ENCODE results near the gene FGD6. TPM values are rescaled to one million over a fixed set of nuclear protein-coding genes. Genes with fewer than 3 reads are reported as not detected.
"Not testable (repeated sequence)": the region's sequence is repeated elsewhere in the genome, so short reads cannot be mapped to it uniquely, and the experiment has no call there.

Gene FGD6
- total RNA-seq, 1 experiment from 2014 or later, result 18.2 TPM

DNA sequence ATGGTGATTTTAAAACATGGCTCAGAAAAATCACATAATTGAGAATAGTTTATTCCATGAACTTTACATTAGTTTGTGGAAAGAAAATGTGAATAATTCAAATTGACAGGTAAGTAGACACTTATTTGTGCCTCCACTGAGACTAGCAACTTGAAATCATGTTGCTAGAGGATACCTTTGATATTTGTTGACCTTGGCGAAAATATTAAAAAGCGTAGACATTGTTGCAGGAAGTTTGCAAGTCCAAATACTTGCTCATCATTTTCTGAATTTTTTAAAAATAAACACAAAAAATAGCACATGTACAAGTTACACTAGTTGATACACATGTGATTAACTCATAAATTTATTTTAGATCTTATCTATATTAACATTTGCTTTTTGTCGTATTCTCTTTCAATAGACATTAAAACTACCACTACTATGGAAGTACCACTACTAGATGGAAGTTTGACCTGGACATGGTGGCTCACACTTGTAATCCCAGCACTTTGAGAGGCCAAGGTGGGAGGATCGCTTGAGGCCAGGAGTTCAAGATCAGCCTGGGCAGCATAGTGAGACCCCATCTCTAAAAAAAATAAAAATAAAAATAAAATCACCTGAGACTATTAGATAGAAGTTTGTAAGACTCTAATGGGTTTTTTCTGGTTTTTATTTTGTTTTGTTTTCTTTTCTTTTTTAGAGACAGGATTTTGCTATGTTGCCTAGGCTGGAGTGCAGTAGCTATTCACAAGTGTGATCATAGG is 24.7 kb upstream of the FGD6 start (continued):
- TF ChIP-seq, protein P1, sequence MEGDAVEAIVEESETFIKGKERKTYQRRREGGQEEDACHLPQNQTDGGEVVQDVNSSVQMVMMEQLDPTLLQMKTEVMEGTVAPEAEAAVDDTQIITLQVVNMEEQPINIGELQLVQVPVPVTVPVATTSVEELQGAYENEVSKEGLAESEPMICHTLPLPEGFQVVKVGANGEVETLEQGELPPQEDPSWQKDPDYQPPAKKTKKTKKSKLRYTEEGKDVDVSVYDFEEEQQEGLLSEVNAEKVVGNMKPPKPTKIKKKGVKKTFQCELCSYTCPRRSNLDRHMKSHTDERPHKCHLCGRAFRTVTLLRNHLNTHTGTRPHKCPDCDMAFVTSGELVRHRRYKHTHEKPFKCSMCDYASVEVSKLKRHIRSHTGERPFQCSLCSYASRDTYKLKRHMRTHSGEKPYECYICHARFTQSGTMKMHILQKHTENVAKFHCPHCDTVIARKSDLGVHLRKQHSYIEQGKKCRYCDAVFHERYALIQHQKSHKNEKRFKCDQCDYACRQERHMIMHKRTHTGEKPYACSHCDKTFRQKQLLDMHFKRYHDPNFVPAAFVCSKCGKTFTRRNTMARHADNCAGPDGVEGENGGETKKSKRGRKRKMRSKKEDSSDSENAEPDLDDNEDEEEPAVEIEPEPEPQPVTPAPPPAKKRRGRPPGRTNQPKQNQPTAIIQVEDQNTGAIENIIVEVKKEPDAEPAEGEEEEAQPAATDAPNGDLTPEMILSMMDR (IDR thresholded peaks at IDR 0.05 in 2 of 3, conservative IDR thresholded peaks at IDR 0.05 in 1 of 3; ENCODE audit: borderline replicate concordance in 1 of 3, insufficient read depth in 1 of 3, low read depth in 2 of 3, low read length in 2 of 3), result no peak
- TF ChIP-seq, protein P2, sequence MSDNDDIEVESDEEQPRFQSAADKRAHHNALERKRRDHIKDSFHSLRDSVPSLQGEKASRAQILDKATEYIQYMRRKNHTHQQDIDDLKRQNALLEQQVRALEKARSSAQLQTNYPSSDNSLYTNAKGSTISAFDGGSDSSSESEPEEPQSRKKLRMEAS (IDR thresholded peaks at IDR 0.05), result no peak
- TF ChIP-seq SRF (IDR thresholded peaks at IDR 0.05; ENCODE audit: low read depth), result no peak
- no peak for TF ChIP-seq CBX3 (IDR thresholded peaks at IDR 0.05; ENCODE audit: low read depth)
- TF ChIP-seq POLR2A (IDR thresholded peaks at IDR 0.05; ENCODE audit: borderline replicate concordance, extremely low read depth, insufficient read depth, insufficient read length), result no peak
- no peak for TF ChIP-seq YY1 (IDR thresholded peaks at IDR 0.05; ENCODE audit: extremely low read depth, insufficient replicate concordance, low read depth, low read length)

DNA sequence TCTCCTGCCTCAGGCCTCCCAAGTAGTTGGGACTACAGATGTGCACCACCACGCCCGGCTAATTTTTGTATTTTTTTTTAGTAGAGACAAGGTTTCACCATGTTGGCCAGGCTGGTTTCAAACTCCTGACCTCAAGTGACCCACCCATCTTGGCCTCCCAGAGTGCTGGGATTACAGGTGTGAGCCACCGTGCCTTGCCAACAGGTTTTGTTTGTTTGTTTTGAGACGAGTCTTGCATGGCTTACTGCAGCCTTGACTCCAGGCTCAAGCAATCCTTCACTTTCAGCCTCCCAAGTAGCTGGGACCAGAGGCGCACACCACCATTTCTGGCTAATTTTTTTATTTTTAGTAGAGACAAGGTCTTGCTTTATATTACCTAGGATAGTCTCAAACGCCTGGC is 23.9 kb upstream of the FGD6 start:
- H3K9ac ChIP-seq (ENCODE audit: low read length); CTCF ChIA-PET; H3K4me3 ChIP-seq (replicated peaks in 1 of 2; ENCODE audit: low read depth in 1 of 2, low read length in 2 of 2); DNase-seq (ENCODE audit: low read depth, low spot score); ATAC-seq; H3K27ac ChIP-seq (ENCODE audit: low read depth, low read length); RAD21 ChIA-PET (ENCODE audit: low non-redundant PET in 1 of 2, low total read pairs in 2 of 2, uncharacterized antibody in 2 of 2, unreplicated experiment in 2 of 2); H3K36me3 ChIP-seq (ENCODE audit: control insufficient read depth in 1 of 2, insufficient read depth in 2 of 2, low read length in 2 of 2); H3K9me3 ChIP-seq (ENCODE audit: control insufficient read depth in 1 of 2, insufficient read depth in 1 of 2, low read depth in 1 of 2, low read length in 2 of 2); H3K27me3 ChIP-seq (ENCODE audit: insufficient read depth, low read length); BruUV-seq (replicated peaks); POLR2A ChIA-PET; H3K4me2 ChIP-seq (ENCODE audit: low read length); H3K4me1 ChIP-seq (ENCODE audit: control insufficient read depth in 1 of 2, insufficient read depth in 2 of 2, low read length in 2 of 2); intact Hi-C loops (cut with micrococcal nuclease); H3K9me2 ChIP-seq (ENCODE audit: insufficient read depth); H2AFZ ChIP-seq (ENCODE audit: low read depth, low read length, poor library complexity, severe bottlenecking): not testable (repeated sequence)
- Histone ChIP-seq H4K20me1 (ENCODE audit: insufficient read depth) (0 out of 2 replicates have a peak, but pooled peaks cover 11% of the 10 kb centered on the region), H3K79me2 (ENCODE audit: insufficient read depth, low read length) (peaks cover 98% of the 10 kb centered on the region)
